Esophagus mucosa (tissue), 1 donor: ENCODE measurements around the gene PICK1. TPM values are rescaled to one million over a fixed set of nuclear protein-coding genes. Genes with fewer than 3 reads are reported as not detected.
A peak's percentile ranks its signal among the peaks of the same experiment; 100 is the strongest.
"Not testable (repeated sequence)": the region's sequence is repeated elsewhere in the genome, so short reads cannot be mapped to it uniquely, and the experiment has no call there.

Experiments used
- ATAC-seq: fragments of 200-7000 bp; cut with Tn5 transposase; one replicate; pipeline ENCODE4 v1.9.1; 2020
- total RNA-seq: library from RNA; stranded (reverse); gene quantifications from one replicate; pipeline ENCODE4 v1.2.4, GENCODE V29; 2023
- donor health status: DM: yes; HTN: yes; CAD: no.

The PICK1 gene
- total RNA-seq, 1 donor from 2014 or later = 22.6 TPM

DNA sequence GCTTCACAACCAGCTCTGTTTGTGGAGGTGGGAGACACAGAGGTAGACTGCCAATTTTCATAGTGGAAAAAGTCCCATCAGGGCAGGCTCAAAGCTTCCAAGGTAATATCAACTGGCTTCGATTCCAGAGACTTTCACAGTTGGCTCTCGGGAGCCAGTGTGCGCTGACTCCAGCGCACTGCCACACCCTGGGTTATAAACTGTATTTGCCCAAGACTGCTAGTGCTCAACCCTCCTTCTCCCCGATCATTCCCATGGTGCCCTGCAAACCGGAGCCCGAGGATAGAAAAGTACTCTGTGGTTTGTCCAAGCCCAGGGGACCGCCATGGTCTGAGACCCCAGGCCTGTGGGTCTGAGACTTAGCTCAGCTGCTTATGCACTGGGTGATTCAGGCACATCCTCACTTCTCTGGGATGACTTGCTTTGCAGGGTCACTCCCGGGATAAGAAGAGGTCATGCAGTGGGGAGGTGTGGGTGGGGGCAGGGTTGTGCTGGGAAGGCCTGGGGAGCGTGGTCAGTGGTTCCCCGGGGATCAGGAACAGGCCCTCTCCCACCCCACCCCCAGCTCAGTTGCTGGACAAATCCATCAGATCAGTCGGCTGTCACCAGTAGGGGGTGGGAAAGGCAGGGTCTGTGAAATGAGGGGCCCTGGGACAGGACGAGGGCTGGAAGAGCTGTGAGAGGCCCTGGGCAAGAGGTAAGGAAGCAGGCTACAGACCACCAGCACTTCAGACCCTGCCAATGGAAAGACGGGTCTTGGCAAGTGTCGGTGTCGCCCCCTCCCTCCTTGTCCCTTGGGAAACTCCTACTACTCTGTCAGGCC lies 26.7 kb upstream of the PICK1 start:
- ATAC-seq = no peak

DNA sequence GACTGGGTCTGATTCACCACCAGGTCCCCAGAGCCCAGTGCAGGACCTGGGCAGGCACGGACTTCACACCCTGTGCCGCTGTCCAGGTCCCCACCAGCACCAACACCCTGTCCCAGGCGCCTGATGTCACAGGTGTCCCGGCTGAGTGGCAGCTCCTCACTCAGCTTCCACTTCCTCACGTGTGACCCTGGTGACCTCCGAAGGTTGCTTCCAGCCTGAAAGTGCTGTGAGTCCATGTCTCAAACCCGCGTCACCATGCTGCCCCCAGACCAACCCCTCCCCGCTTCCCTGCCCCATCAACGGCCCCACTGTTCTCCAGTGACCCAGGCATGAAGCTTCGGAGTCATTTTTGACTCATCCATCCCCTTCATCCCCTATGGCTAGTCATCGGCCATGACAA lies 25.7 kb upstream of the PICK1 start:
- no peak for ATAC-seq

DNA sequence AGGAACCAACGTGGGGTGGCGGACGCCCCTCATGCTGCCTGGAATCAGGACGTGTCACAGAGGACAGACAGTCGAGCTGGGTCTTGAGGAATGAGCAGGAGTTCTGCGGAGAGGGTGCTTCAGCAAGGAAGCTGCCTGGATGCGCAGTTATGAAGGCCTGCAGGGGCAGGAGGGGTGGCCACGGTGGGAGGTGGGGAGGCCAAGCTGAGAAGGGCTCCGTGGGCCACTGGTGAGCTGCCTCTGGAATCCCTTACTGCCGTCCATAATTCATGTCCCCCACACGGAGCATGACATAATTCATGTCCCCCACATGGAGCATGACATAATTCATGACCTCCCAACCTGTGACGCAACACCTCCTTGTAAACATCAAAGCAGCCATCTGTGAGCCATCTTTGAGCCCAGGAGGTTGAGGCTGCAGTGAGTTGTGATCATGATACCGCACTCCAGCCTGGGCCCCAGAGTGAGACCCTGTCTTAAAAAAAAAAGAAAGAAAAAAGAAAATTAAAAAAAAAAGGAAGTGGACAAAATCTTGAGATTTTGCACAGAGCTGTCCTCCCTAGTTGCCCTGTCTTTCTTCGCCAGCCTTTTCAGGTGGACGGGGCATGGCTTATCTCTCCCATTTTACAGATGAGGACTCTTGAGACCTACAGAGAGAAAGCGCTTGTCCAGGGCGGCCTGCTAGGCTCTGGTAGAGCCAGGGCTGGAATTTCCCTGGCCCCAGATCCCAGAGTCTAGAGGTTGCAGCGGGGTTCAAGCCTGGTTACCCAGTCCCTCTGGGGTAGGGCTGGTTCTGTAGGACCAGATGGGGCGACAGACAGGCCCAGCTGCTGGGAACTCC lies 24.3 kb upstream of the PICK1 start:
- no peak for ATAC-seq

- no peak for ATAC-seq
These were observed 23.5 kb upstream of the PICK1 start for GRCh38 chr22:38033522-38034277.

GRCh38 chr22:38034278-38034882 lies 22.8 kb upstream of the PICK1 start:
- peak; percentile 88 for ATAC-seq

DNA sequence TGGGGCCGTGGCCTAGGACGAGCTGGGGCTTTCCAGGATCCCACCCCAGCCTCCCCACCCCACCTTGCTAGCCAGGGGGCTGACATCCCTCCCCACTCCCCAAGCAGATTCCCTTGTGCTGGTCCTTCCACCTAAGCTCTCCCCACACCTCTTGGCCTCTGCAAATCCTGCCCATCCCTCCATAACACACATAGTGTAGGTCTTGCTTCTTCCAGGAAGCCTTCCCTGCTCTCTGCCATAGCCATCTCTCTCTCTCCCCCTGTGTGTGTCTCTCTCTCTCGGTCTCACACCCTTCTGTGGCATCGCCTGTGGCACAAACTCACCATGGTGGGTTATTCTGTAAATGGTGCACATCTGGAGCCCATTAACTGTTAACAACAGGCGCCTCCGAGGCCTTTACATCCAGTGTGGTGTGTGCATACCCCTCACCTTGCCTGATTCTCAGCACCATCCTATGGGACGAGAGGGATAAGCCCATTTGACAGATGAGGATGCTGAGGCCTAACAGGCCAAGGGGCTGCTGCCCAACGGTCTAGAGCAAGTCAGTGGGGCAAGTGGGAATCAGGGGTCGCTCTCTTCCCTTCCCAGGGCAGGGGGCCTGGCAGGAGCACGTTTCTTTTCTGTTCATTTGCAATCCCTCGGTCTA lies 22.2 kb upstream of the PICK1 start:
- no peak for ATAC-seq

GRCh38 chr22:38035530-38035885 lies 21.7 kb upstream of the PICK1 start:
- no peak for ATAC-seq

DNA sequence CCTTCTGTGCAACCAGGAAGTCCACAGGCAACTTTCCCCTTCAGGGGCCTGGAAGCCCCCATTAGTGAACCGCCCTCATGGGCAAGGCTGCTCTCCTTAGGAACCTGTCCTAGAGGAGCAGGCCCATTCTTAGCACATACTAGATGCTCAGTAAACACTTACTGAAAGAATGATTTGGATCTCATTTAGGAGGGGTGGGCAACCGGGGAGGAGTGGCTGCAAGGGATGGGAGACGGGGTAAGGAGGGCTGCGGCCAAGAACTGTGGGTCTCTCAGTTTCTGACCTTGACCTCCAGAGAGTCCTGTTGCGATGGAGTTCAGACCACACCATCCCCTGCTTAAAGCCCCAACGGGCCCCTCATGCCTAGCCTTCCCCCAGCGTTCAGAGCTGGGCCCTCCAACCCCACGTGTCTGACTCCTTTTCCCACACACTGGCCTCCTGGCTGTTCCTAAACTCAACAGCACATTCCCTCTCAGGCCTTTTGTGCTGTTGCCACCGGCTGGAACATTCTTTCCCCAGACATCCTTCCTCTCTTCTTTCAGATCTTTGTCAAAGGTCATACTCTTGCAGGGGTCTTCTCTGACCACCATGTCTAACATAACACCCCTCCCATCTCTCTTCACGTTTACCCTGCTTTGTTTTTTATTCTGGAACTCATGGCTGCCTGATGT lies 20.7 kb upstream of the PICK1 start:
- no peak for ATAC-seq

GRCh38 chr22:38037367-38038150 lies 19.6 kb upstream of the PICK1 start:
- not testable (repeated sequence) for ATAC-seq

DNA sequence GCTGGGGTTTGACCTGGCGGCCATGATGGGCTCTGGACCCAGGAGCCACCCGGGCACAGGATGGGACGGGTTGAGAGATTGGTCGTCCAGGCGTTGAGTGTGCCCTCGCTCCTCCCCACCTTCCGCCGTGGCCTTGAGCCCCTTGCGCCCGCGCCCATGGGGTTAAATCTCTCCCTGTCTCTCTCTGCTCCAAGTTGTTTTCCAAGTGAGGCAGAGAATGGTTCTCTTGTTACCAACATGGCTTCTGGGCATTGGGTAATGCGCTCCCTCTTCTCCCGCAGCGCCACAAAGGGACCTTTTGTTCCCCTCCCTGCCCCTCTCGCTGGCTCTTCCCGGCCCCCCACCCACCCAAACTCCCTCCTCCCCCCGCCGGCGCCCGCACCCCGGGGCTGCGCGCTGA lies 18.8 kb upstream of the PICK1 start:
- ATAC-seq = no peak

GRCh38 chr22:38038890-38039812 lies 18.1 kb upstream of the PICK1 start:
- ATAC-seq = no peak

DNA sequence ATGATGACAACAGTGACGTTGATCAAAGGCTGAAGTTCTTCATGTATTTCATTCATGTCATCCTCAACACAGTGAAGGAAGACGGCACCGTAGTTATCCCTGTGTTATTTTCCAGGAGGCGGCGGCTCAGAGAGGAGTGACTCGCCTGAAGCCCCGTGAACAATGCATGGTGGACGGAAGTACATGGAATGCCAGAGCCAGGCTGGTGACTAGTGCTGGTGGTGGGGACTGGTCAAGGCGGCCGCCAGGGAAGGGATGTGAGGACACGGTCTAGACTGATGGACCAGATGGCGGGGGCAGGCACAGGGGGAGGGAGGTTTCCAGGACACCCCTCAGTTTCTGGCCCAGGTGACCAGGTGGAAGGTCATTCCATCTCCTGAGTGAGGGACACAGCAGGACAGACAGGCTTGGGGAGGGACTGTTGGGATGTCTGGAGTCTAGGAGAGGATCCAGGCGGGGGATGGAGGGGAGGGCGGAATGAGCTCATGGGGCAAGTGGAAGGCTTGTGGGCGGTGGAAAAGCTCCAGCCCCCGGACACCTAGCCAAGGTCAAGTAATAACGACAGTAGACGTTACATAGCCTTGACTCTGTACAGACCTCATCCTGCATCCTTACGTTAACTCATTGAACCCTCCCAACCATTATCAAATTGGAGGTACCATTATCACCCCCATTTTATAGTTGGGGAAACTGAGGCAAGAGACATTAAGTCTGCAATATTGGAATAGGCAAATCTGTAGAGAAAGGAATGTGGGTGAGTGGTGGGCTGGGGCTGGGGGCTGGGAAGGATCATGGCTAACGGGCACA lies 16.0 kb upstream of the PICK1 start:
- no peak for ATAC-seq

DNA sequence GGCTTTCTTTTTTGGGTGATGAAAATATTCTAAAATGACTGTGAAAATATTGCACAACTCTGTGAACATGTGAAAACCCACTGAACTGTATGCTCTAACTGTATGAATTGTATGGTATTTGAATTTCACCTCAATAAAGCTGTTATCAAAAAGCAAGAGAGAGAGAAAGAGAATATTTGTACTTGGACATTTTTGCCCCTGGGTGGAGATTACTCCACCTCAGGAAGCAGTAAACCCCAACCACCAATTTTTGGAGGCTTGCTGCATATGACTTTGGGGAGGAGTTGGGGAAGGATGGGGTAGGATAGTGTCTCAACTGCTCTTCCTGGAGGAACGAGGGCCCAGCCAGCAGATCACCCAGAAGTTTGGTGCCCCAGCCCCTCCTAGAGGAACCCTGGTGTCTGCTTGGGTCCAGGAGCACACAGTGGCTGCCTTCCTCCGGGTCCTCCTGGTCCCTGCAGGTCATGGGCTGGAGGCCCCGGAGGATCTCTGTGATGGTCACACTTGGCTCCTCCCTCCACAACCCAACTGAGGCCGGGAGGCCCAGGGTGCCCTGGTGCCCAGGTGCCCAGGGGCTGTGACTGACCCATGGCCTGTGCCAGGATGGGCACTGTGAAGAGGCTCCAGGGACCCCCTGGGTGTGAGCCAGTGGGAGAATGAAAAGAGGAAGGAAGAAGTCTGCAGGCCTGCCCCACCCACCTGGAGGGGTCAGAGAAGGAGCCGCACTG lies 15.3 kb upstream of the PICK1 start:
- ATAC-seq = no peak

GRCh38 chr22:38042488-38042790 lies 14.8 kb upstream of the PICK1 start:
- no peak for ATAC-seq

- no peak for ATAC-seq
These were observed 13.8 kb upstream of the PICK1 start for GRCh38 chr22:38043151-38044039.

DNA sequence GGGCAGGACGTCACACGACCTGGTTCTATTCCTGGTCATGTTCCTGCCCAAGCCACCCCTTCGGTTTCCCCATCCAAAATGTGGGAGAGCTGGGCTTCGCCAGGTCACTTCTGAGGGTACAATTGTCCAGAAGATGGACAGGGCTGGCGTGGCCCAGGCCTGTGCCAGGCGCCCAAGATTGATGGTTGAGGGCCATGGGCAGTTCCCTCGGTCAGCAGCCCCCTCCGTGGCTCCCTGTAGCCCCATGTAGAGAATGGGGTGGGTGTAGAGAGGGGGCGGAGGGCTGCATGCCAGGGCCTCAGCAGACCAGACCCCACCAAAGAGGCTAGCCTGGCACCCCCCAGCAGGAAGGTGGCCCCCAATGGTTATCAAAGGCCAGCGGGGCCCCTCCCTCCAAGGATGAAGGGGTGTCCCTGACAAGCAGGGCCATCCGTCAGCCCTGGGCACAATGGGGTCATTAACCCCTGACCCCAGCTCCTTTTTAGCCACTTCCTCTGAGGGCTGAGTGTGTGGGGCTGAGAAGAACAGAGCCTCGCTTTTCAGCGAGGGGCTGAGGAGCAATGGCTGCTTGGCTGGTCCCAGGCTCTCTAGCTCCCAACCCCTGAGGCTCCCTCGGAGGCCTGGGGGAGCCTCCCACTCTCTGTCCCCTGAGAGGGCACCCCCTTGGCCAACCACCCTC lies 11.0 kb upstream of the PICK1 start:
- ATAC-seq = no peak
